Endodermal cell (in vitro differentiated cells): ENCODE data around the gene HPN. TPM values are rescaled to one million over a fixed set of nuclear protein-coding genes. Genes with fewer than 3 reads are reported as not detected.
A peak's percentile ranks its signal among the peaks of the same experiment; 100 is the strongest.
"Not testable (repeated sequence)": the region's sequence is repeated elsewhere in the genome, so short reads cannot be mapped to it uniquely, and the experiment has no call there.

Source experiments
- DNase-seq: peaks from one replicate; pipeline ENCODE4 v3.0.0-alpha.2; 2017
- H3K27ac ChIP-seq: 2 replicates; pipeline ENCODE4 v1.5.1; 2013; ENCODE audit warnings: mild to moderate bottlenecking, low read depth, low read length, moderate library complexity
- H3K27me3 ChIP-seq: 2 replicates; pipeline ENCODE4 v1.6.1; 2013; ENCODE audit warnings: mild to moderate bottlenecking, low read length, moderate library complexity; ENCODE audit not compliant: insufficient read depth, control insufficient read depth, poor library complexity, severe bottlenecking
- H3K36me3 ChIP-seq: 2 replicates; pipeline ENCODE4 v1.7.0; 2013; ENCODE audit warnings: mild to moderate bottlenecking, low read length, moderate library complexity; ENCODE audit not compliant: control insufficient read depth, insufficient read depth
- H3K4me1 ChIP-seq: one replicate; pipeline ENCODE4 v1.7.0; 2013; ENCODE audit warnings: low read length; ENCODE audit not compliant: control insufficient read depth, insufficient read depth
- H3K4me3 ChIP-seq: 2 replicates; pipeline ENCODE4 v1.5.1; 2013; ENCODE audit warnings: mild to moderate bottlenecking, low read length, moderate library complexity
- H3K9ac ChIP-seq: 2 replicates; pipeline ENCODE4 v1.6.1; 2013; ENCODE audit warnings: mild to moderate bottlenecking, low read length, moderate library complexity; ENCODE audit not compliant: poor library complexity, severe bottlenecking; ENCODE audit errors: extremely low read depth
- H3K9me3 ChIP-seq: 2 replicates; pipeline ENCODE4 v1.6.1; 2013; ENCODE audit warnings: mild to moderate bottlenecking, low read length, moderate library complexity; ENCODE audit not compliant: control insufficient read depth
- H3K27ac Mint-ChIP-seq: 2 replicates; pipeline ENCODE4 v1.8.0; 2020; ENCODE audit warnings: mixed read lengths
- H3K27me3 Mint-ChIP-seq: 2 replicates; pipeline ENCODE4 v1.8.0; 2021; ENCODE audit warnings: mild to moderate bottlenecking, mixed read lengths; ENCODE audit not compliant: insufficient read depth
- H3K36me3 Mint-ChIP-seq: 2 replicates; pipeline ENCODE4 v1.8.0; 2020; ENCODE audit warnings: low read depth, mixed read lengths
- H3K4me1 Mint-ChIP-seq: 2 replicates; pipeline ENCODE4 v1.8.0; 2020; ENCODE audit warnings: mixed read lengths
- H3K4me3 Mint-ChIP-seq: 2 replicates; pipeline ENCODE4 v1.8.0; 2020; ENCODE audit warnings: mild to moderate bottlenecking, moderate library complexity, mixed read lengths
- H3K9me3 Mint-ChIP-seq: 2 replicates; pipeline ENCODE4 v1.8.0; 2020; ENCODE audit warnings: mild to moderate bottlenecking, mixed read lengths
- WGBS, 2 experiments: methylation state at CpG; one replicate each; pipeline versions ENCODE4 v1.1.5 to v1.1.7; 2013; ENCODE audit warnings: missing lambda C conversion rate in 2 of 2, mixed read lengths in 1 of 2; ENCODE audit not compliant: insufficient coverage in 1 of 2, insufficient read length in 1 of 2; 5-methylcytosine and 5-hydroxymethylcytosine counted together
- long read RNA-seq, 4 experiments: library from polyadenylated mRNA in 2 of 4; library from RNA in 1 of 4; library from capped mRNA in 1 of 4; stranded (forward) in 3 of 4; unstranded in 1 of 4; transcript quantifications; one replicate each; pipeline ENCODE4 v2.0.0, GENCODE V29; 2020 to 2021; ENCODE audit warnings: inconsistent platforms in 1 of 4
- polyA plus RNA-seq, 2 experiments: library from polyadenylated mRNA; stranded (reverse); fragments of 50-300 nt; gene quantifications; one replicate each; pipeline ENCODE4 v1.2.3, GENCODE V29; 2013
- total RNA-seq, 2 donors: library from RNA; stranded (reverse); fragmentation: NEBNext Ultra II Directional in 1 of 2; extraction: Animal tissue kit (Norgen Biotek cat#: 25700) in 1 of 2; gene quantifications; 2 replicates in 1 of 2; 3 replicates in 1 of 2; pipeline ENCODE4 v1.2.1, GENCODE V29; 2021
- TF ChIP-seq, protein P1 (sequence below): fragments of 200-600 bp; sonication (generic); conservative IDR thresholded peaks from 2 replicates; pipeline ENCODE4 v1.5.0; 2021; ENCODE audit warnings: antibody characterized with exemption, mild to moderate bottlenecking

HPN gene
- 10 to 100 TPM; 29.0 to 49.6 TPM for total RNA-seq
- 2.7 TPM for polyA plus RNA-seq (2013, experiment 1 of 2)
- 2.8 TPM for polyA plus RNA-seq (2013, experiment 2 of 2)
- long read RNA-seq, experiment 1, partial matches to known transcripts = 12 of 15 reads
- long read RNA-seq, experiment 1, other reads (novel, unspliced or antisense) = 3 of 15 reads
- long read RNA-seq, experiment 2, partial matches to known transcripts = 43 of 78 reads
- long read RNA-seq, experiment 2, other reads (novel, unspliced or antisense) = 35 of 78 reads
- long read RNA-seq, experiment 3, partial matches to known transcripts = 76 of 125 reads
- long read RNA-seq, experiment 3, other reads (novel, unspliced or antisense) = 49 of 125 reads
- long read RNA-seq, experiment 4, partial matches to known transcripts = 69 of 127 reads
- long read RNA-seq, experiment 4, other reads (novel, unspliced or antisense) = 58 of 127 reads

- no peaks in the 10 kb centered on the region for H3K4me1 ChIP-seq
- H3K27ac ChIP-seq = no peak within 1 kb of the TSS
- H3K36me3 ChIP-seq = no peaks in the 10 kb centered on the region
- 24 to 60% methylated on average over 1 to 16 of the region's 19 CpGs for WGBS, 2 experiments
- Mint-ChIP-seq H3K4me1 (peaks cover 35% of the 10 kb centered on the region), H3K27me3 (no peaks in the 10 kb centered on the region), H3K27ac (peak within 1 kb of the TSS; percentile 87), H3K4me3 (peak within 1 kb of the TSS; percentile 55), H3K36me3 (peaks cover 2% of the 10 kb centered on the region), H3K9me3 (no peaks in the 10 kb centered on the region)
- H3K4me3 ChIP-seq = peak within 1 kb of the TSS; percentile 68
- no peaks in the 10 kb centered on the region for H3K9me3 ChIP-seq
- no peaks in the 10 kb centered on the region for H3K27me3 ChIP-seq
- peak within 1 kb of the TSS; percentile 41 for H3K9ac ChIP-seq
- TF ChIP-seq, protein P1, sequence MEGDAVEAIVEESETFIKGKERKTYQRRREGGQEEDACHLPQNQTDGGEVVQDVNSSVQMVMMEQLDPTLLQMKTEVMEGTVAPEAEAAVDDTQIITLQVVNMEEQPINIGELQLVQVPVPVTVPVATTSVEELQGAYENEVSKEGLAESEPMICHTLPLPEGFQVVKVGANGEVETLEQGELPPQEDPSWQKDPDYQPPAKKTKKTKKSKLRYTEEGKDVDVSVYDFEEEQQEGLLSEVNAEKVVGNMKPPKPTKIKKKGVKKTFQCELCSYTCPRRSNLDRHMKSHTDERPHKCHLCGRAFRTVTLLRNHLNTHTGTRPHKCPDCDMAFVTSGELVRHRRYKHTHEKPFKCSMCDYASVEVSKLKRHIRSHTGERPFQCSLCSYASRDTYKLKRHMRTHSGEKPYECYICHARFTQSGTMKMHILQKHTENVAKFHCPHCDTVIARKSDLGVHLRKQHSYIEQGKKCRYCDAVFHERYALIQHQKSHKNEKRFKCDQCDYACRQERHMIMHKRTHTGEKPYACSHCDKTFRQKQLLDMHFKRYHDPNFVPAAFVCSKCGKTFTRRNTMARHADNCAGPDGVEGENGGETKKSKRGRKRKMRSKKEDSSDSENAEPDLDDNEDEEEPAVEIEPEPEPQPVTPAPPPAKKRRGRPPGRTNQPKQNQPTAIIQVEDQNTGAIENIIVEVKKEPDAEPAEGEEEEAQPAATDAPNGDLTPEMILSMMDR = no peak
- peak; percentile 97 for DNase-seq
Observed at GRCh38 chr19:35041548-35042055, at the start of gene HPN. Gene HPN, plus strand, starts transcription at chr19:35041721. Its CDS starts 786 bp downstream, at chr19:35042507.

- H3K9me3 ChIP-seq, H3K9me3 Mint-ChIP-seq, H3K4me3 ChIP-seq, H3K27ac ChIP-seq, H3K36me3 ChIP-seq, H3K9ac ChIP-seq, H3K4me3 Mint-ChIP-seq, H3K27me3 ChIP-seq, H3K27ac Mint-ChIP-seq, H3K36me3 Mint-ChIP-seq, DNase-seq, H3K27me3 Mint-ChIP-seq, H3K4me1 ChIP-seq, H3K4me1 Mint-ChIP-seq: not testable (repeated sequence)
- 90 to 94% methylated on average over 4 to 5 of the region's 7 CpGs for WGBS, 2 experiments
Observed at GRCh38 chr19:34992582-34992981, 48.9 kb upstream of the HPN start.

GRCh38 chr19:34994286-34994642 lies 47.3 kb upstream of the HPN start:
- peak; percentile 36 for DNase-seq
- Histone ChIP-seq H3K27me3 (no peaks in the 10 kb centered on the region), H3K36me3 (no peaks in the 10 kb centered on the region), H3K27ac (no peak overlapping the region), H3K9ac (no peak overlapping the region), H3K4me3 (no peak overlapping the region), H3K4me1 (no peaks in the 10 kb centered on the region), H3K9me3 (no peaks in the 10 kb centered on the region)
- H3K27me3 Mint-ChIP-seq = no peaks in the 10 kb centered on the region
- TF ChIP-seq, protein P1 = no peak
- peaks cover 6% of the 10 kb centered on the region for H3K9me3 Mint-ChIP-seq
- H3K4me3 Mint-ChIP-seq = no peak overlapping the region
- H3K27ac Mint-ChIP-seq = no peak overlapping the region
- H3K36me3 Mint-ChIP-seq = no peaks in the 10 kb centered on the region
- H3K4me1 Mint-ChIP-seq = peaks cover 13% of the 10 kb centered on the region
- WGBS, 2 experiments = 82 to 87% methylated on average over 7 to 9 of the region's 9 CpGs
